Measurements from ENCODE around the gene KLHL1. TPM values are rescaled to one million over a fixed set of nuclear protein-coding genes. Genes with fewer than 3 reads are reported as not detected.

KLHL1 gene
- total RNA-seq, 4 donors from 2014 or later = not detected

DNA sequence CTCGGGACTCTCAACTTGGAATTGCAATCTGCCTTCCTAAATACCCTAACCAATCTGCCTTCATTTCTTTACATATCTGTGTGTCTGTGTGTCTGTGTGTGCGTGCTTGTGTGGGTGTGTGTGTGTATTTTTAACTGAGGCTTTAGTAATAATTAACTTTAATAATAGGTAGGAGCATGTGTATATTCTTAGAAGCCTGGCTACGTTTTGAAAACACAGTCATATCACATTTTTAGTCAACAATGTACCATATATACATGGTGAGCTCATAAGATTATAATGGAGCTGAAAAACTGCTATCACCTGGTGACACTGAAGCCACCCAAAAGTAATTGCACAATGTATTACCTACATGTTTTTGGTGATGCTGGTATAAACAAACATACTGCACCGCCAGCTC, 66.1 kb downstream of the KLHL1 start:
- no peak overlapping the region for H3K4me3 ChIP-seq (ENCODE audit: low read depth, poor library complexity, severe bottlenecking)
- WGBS, 2 donors = 76 to 82% methylated on average over 4 of the region's 4 CpGs
- no peak for DNase-seq (ENCODE audit: low spot score in 2 of 2)
- intact Hi-C loops (cut with DNase I; ENCODE audit: low total_unique reads) = no loop called here
- TF ChIP-seq, protein P1, sequence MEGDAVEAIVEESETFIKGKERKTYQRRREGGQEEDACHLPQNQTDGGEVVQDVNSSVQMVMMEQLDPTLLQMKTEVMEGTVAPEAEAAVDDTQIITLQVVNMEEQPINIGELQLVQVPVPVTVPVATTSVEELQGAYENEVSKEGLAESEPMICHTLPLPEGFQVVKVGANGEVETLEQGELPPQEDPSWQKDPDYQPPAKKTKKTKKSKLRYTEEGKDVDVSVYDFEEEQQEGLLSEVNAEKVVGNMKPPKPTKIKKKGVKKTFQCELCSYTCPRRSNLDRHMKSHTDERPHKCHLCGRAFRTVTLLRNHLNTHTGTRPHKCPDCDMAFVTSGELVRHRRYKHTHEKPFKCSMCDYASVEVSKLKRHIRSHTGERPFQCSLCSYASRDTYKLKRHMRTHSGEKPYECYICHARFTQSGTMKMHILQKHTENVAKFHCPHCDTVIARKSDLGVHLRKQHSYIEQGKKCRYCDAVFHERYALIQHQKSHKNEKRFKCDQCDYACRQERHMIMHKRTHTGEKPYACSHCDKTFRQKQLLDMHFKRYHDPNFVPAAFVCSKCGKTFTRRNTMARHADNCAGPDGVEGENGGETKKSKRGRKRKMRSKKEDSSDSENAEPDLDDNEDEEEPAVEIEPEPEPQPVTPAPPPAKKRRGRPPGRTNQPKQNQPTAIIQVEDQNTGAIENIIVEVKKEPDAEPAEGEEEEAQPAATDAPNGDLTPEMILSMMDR (IDR thresholded peaks at IDR 0.05) = no peak
- TF ChIP-seq POLR2A (IDR thresholded peaks at IDR 0.05) = no peak

DNA sequence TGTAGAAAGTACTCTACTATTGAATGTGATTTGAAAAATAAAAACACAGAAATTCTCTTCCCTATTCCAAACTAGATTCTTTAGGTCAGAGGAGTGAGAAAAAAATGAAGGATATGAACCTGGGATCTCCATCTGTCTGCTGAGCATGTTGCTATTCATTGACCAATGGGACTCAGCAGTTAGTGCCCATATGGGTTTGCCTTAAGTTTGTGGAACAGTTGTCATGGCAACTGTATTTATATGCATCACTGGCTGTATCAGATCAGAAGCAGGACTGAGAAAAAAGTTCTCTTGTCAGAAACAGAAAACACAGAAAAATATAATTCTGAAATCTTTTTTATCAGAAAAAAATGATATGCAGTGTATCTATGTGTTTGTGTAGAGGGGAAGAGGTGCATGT, 74.0 kb downstream of the KLHL1 start:
- TF ChIP-seq, protein P1 (IDR thresholded peaks at IDR 0.05) = no peak
- TF ChIP-seq POLR2A (IDR thresholded peaks at IDR 0.05) = no peak
- no peak for DNase-seq (ENCODE audit: low spot score in 2 of 2)
- H3K4me3 ChIP-seq (ENCODE audit: low read depth, poor library complexity, severe bottlenecking) = no peak overlapping the region
- intact Hi-C loops (cut with DNase I; ENCODE audit: low total_unique reads) = no loop called here

DNA sequence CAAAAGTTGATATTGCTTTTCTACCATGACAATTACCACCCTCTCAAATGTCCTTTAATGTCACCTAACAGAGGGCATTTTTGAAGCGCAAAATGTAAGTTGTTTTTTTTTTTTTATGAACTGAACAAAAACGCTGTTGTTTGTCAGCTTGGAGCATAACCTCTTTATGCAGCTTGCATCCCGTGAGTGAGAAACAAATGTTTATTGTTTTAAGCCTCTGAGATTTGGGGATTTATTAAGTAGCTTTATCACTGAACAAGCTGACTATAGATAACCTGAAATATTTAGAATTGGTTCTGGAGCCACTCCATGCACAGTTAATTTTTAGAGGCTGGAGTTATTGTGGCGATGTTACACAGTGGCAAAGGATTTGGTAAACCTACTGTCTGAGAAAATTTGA, 80.7 kb downstream of the KLHL1 start:
- no peak for DNase-seq (ENCODE audit: low spot score in 2 of 2)
- intact Hi-C loops (cut with DNase I; ENCODE audit: low total_unique reads) = no loop called here

DNA sequence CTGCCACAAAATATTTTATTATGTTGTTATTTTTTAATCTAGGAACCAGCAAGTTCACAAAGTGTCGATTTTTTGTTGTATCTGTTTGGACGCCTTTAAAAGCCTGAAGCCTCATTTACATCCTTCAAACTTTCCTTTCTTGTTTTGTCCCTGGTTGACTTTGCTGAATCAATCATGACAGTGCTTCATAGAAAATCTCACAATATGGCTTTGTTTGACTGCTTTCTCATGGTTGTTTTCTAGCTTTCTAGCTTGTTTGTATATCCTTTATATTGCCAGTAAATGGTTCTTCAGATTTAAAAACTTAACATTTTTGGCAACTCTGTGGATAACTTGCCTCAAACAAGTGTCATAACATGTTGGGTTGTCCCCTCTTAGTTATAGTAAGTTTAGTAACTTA, 84.7 kb downstream of the KLHL1 start:
- TF ChIP-seq, protein P1 (IDR thresholded peaks at IDR 0.05) = no peak
- TF ChIP-seq POLR2A (IDR thresholded peaks at IDR 0.05) = no peak
- WGBS, 2 donors = 89 to 91% methylated on average over 2 of the region's 2 CpGs
- no peak for DNase-seq (ENCODE audit: low spot score in 2 of 2)
- no peak overlapping the region for H3K4me3 ChIP-seq (ENCODE audit: low read depth, poor library complexity, severe bottlenecking)
- intact Hi-C loops (cut with DNase I; ENCODE audit: low total_unique reads) = no loop called here

More for the DNA sequence above, 80.7 kb downstream of the KLHL1 start:
- WGBS, 2 donors = 57 to 69% methylated on average over 4 of the region's 4 CpGs
- no peak for TF ChIP-seq POLR2A (IDR thresholded peaks at IDR 0.05)
- TF ChIP-seq, protein P1 (IDR thresholded peaks at IDR 0.05) = no peak
- H3K4me3 ChIP-seq (ENCODE audit: low read depth, poor library complexity, severe bottlenecking) = no peak overlapping the region

DNA sequence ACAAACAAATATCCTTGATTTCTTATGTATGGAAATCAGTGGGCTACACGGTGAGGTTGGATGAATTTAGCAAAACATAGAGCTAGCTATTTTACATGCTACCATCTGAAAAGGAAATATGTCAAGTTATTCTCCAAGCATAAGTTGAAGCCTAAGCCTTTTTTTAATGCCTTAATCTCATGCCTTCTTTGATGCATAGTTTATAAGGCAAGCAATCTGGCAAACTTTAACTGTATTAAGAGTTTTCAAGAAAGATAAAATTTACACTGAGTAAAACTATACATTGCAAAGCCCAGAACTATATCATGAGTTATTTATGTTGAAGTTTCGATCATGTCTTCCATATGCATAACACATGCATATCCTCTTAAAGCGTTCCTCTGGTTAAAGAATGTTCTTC, 85.6 kb downstream of the KLHL1 start:
- H3K4me3 ChIP-seq (ENCODE audit: low read depth, poor library complexity, severe bottlenecking) = no peak overlapping the region
- 62 to 70% methylated on average over 3 of the region's 3 CpGs for WGBS, 2 donors
- intact Hi-C loops (cut with DNase I; ENCODE audit: low total_unique reads) = no loop called here
- DNase-seq (ENCODE audit: low spot score in 2 of 2) = no peak
- TF ChIP-seq, protein P1 (IDR thresholded peaks at IDR 0.05) = no peak
- TF ChIP-seq POLR2A (IDR thresholded peaks at IDR 0.05) = no peak

DNA sequence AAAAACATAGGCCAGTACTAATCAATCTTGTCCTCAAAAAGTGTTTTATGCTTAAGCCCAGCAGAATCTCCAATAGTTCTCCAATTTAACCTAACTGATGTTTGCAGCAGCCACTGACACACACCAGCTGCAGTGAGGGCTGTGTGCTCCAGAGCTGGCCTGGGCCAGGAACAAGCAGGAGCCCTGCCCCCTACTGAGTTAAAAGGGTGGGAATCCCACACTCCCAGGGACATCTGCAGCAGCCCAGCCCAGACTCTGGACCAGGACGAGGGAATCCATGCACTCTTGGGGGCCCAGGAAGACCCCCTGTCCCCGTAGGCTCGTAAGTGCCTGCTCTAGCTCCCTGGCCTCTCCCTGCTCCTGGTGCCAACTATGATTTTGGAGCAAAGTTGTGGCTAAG, 92.1 kb downstream of the KLHL1 start:
- intact Hi-C loops (cut with DNase I; ENCODE audit: low total_unique reads) = no loop called here
- DNase-seq (ENCODE audit: low spot score in 2 of 2) = no peak
- WGBS, 2 donors = 67 to 79% methylated on average over 1 to 3 of the region's 3 CpGs
- no peak overlapping the region for H3K4me3 ChIP-seq (ENCODE audit: low read depth, poor library complexity, severe bottlenecking)
- TF ChIP-seq, protein P1 (IDR thresholded peaks at IDR 0.05) = no peak
- TF ChIP-seq POLR2A (IDR thresholded peaks at IDR 0.05) = no peak

All from lower leg skin (tissue), 4 donors.